Bronchial epithelial cell (primary cell): ENCODE data around the gene ARHGAP42. TPM values are rescaled to one million over a fixed set of nuclear protein-coding genes. Genes with fewer than 3 reads are reported as not detected.
A peak's percentile ranks its signal among the peaks of the same experiment; 100 is the strongest.

Source experiments
- DNase-seq: peaks from one replicate; pipeline ENCODE4 v3.0.0-alpha.2; 2010; ENCODE audit warnings: low read depth
- FAIRE-seq: peaks from 2 replicates; lab custom pipeline; 2011; peaks lifted over from hg19 to GRCh38; lab: Jason Lieb, UNC
- H3K27me3 ChIP-seq: 2 replicates; pipeline ENCODE4 v1.5.1; 2011; ENCODE audit warnings: low read length; ENCODE audit not compliant: control insufficient read depth, insufficient read depth
- H3K36me3 ChIP-seq: 2 replicates; pipeline ENCODE4 v1.5.1; 2011; ENCODE audit warnings: low read length; ENCODE audit not compliant: control insufficient read depth, insufficient read depth
- H3K4me3 ChIP-seq: 2 replicates; pipeline ENCODE4 v1.5.1; 2011; ENCODE audit warnings: mild to moderate bottlenecking, low read depth, low read length, control low read depth
- total RNA-seq: library from RNA; depleted of rRNA; stranded (reverse); fragments of >200 nt; gene quantifications from 2 replicates; pipeline ENCODE4 v1.2.1, GENCODE V29; 2014
- TF ChIP-seq, protein P1 (sequence below): IDR thresholded peaks from 2 replicates; pipeline ENCODE4 v1.5.1; 2011; ENCODE audit warnings: mild to moderate bottlenecking, moderate library complexity, low read length, control low read depth, inconsistent platforms; ENCODE audit not compliant: insufficient read depth, severe bottlenecking

The ARHGAP42 gene
- total RNA-seq, 1 donor from 2014 or later = 5.3 TPM

DNA sequence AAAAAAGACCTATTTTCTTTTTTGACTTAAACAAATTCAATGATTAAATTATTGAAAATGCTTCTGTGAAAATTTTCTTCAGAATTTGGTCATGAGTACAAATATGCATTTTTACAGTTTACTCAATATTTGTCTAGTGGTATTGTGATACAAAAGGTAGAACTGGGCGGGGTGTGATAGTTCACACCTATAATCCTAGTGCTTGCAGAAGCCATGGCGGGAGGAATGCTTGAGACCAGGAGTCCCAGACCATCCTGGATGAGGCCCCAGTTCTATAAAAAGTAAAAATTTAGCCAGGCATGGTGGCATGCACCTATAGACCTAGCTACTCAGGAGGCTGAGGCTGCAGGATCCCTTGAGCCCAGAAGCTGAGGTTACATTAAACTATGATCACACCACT, 90.6 kb downstream of the ARHGAP42 start:
- FAIRE-seq (no peak), DNase-seq (no peak)
- H3K27me3 ChIP-seq = no peaks in the 10 kb centered on the region
- no peak overlapping the region for H3K4me3 ChIP-seq
- no peaks in the 10 kb centered on the region for H3K36me3 ChIP-seq
- TF ChIP-seq, protein P1, sequence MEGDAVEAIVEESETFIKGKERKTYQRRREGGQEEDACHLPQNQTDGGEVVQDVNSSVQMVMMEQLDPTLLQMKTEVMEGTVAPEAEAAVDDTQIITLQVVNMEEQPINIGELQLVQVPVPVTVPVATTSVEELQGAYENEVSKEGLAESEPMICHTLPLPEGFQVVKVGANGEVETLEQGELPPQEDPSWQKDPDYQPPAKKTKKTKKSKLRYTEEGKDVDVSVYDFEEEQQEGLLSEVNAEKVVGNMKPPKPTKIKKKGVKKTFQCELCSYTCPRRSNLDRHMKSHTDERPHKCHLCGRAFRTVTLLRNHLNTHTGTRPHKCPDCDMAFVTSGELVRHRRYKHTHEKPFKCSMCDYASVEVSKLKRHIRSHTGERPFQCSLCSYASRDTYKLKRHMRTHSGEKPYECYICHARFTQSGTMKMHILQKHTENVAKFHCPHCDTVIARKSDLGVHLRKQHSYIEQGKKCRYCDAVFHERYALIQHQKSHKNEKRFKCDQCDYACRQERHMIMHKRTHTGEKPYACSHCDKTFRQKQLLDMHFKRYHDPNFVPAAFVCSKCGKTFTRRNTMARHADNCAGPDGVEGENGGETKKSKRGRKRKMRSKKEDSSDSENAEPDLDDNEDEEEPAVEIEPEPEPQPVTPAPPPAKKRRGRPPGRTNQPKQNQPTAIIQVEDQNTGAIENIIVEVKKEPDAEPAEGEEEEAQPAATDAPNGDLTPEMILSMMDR = no peak

GRCh38 chr11:100778166-100778785, 91.2 kb downstream of the ARHGAP42 start:
- TF ChIP-seq, protein P1 = no peak
- DNase-seq = no peak
- no peak overlapping the region for H3K4me3 ChIP-seq
- FAIRE-seq = no peak
- no peaks in the 10 kb centered on the region for H3K36me3 ChIP-seq
- H3K27me3 ChIP-seq = no peaks in the 10 kb centered on the region

- H3K4me3 ChIP-seq = no peak overlapping the region
- TF ChIP-seq, protein P1 = no peak
- no peaks in the 10 kb centered on the region for H3K27me3 ChIP-seq
- no peaks in the 10 kb centered on the region for H3K36me3 ChIP-seq
- peak; percentile 89 for DNase-seq
- no peak for FAIRE-seq
Observed at GRCh38 chr11:100780470-100780869, 93.4 kb downstream of the ARHGAP42 start.

- no peaks in the 10 kb centered on the region for H3K27me3 ChIP-seq
- FAIRE-seq (no peak), DNase-seq (no peak)
- TF ChIP-seq, protein P1 = no peak
- H3K36me3 ChIP-seq = no peaks in the 10 kb centered on the region
- no peak overlapping the region for H3K4me3 ChIP-seq
Observed at GRCh38 chr11:100785148-100785983, 98.3 kb downstream of the ARHGAP42 start.

GRCh38 chr11:100788561-100789295, 101.6 kb downstream of the ARHGAP42 start:
- no peak for DNase-seq

More at GRCh38 chr11:100788561-100789295, 101.6 kb downstream of the ARHGAP42 start:
- TF ChIP-seq, protein P1 = no peak
- FAIRE-seq = no peak
- no peaks in the 10 kb centered on the region for H3K27me3 ChIP-seq
- H3K4me3 ChIP-seq = no peak overlapping the region
- H3K36me3 ChIP-seq = no peaks in the 10 kb centered on the region
